Skeletal muscle satellite cell (primary cell): Measurements from ENCODE around the gene CCDC93.
A peak's percentile ranks its signal among the peaks of the same experiment; 100 is the strongest.

ENCODE experiments used
- H3K27me3 ChIP-seq: 2 replicates; pipeline ENCODE4 v1.7.0; 2013; ENCODE audit warnings: low read length; ENCODE audit not compliant: control insufficient read depth, insufficient read depth
- H3K36me3 ChIP-seq: 2 replicates; pipeline ENCODE4 v1.7.0; 2013; ENCODE audit warnings: mild to moderate bottlenecking, control low read depth, low read length; ENCODE audit not compliant: insufficient read depth
- H3K4me1 ChIP-seq: 2 replicates; pipeline ENCODE4 v1.7.0; 2013; ENCODE audit warnings: low read length; ENCODE audit not compliant: control insufficient read depth, insufficient read depth
- H3K4me2 ChIP-seq: 2 replicates; pipeline ENCODE4 v1.7.0; 2013; ENCODE audit warnings: mild to moderate bottlenecking, low read length
- H3K4me3 ChIP-seq: 2 replicates; pipeline ENCODE4 v1.7.0; 2013; ENCODE audit warnings: low read length
- H3K9ac ChIP-seq: 2 replicates; pipeline ENCODE4 v1.7.0; 2013; ENCODE audit warnings: mild to moderate bottlenecking, low read depth, low read length, moderate library complexity
- H3K9me3 ChIP-seq: replicated peaks from 2 replicates; pipeline ENCODE4 v1.7.0; 2013; ENCODE audit warnings: mild to moderate bottlenecking, control low read depth, low read length

Gene CCDC93

DNA sequence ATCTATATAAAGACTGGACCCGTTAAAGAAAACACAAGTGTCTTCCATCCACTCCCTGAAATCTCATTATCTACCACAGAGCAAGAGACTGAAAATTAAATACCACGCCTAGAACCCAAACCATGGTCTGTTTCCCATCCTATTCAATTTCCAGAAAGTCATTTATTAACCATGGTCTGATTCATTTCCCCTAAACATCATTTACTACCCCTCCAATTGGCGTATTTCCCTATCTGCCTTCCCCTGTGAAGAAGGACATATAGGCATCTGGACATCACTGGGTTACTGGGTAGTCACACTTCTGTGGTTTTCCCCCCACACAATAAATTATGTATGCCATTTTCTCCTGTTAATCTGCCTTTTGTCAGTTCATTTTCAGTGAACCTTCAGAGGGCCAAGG, 30.8 kb downstream of the CCDC93 start:
- H3K4me1 ChIP-seq, result peaks cover 34% of the 10 kb centered on the region
- no peak overlapping the region for H3K9ac ChIP-seq

DNA sequence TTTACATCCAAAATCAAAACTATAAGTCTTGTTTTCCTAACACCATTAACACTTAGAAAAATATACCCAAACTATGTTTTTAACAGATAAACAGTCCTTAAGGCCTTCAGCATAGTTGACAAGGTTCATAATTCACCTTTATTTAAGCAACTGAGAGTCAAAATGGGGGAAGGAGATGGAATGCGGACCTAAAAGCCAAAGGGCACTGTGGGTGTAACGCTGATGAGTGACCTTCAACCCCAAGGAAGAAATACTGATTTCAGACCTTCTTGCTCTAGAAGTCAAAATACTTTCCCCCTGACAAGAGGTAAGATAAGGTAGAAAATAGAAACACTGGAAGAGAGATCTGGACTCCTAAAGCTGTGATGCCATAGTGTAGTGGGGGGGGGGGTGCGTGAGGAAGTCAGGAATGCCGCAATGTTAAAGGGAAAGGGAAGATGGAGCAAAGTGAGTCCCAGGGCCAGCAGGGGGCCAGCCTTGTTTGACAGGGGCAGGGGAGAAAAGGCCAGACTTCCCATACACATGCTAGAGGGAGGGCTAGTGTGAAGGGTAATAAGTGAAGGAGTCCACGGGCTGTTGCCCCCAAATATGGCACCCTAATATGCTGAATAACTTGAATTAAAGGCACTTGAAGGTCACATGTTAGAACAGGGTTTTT, 31.4 kb downstream of the CCDC93 start:
- H3K9me3 ChIP-seq, result no peaks in the 10 kb centered on the region
- H3K4me3 ChIP-seq, result no peak overlapping the region
- no peak overlapping the region for H3K4me2 ChIP-seq
- H3K27me3 ChIP-seq, result no peaks in the 10 kb centered on the region
- no peak overlapping the region for H3K9ac ChIP-seq
- H3K4me1 ChIP-seq, result peaks cover 34% of the 10 kb centered on the region
- H3K36me3 ChIP-seq, result peaks cover 23% of the 10 kb centered on the region

More for the DNA sequence above, 30.8 kb downstream of the CCDC93 start:
- H3K36me3 ChIP-seq, result peaks cover 20% of the 10 kb centered on the region
- H3K4me2 ChIP-seq, result no peak overlapping the region
- no peaks in the 10 kb centered on the region for H3K27me3 ChIP-seq
- no peak overlapping the region for H3K4me3 ChIP-seq
- no peaks in the 10 kb centered on the region for H3K9me3 ChIP-seq

DNA sequence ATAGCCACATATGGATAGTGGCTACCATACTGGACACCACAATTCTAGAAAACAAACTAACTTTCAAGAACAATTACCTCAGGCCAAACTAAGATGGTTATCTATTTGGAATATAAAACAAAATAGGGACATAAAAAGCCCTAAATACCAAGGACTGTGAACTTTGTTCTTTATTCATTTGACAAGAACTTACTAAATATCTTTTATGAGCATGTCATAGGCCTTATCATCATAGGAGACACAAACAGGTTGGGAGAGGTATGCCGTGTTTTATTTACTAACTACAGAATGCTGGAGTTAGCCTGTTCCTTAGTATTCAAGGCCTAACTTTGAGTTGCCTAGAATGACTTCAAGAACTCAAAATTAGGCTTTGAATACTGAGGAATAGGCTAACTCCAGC, 32.1 kb downstream of the CCDC93 start:
- Histone ChIP-seq H3K9me3 (no peaks in the 10 kb centered on the region), H3K9ac (no peak overlapping the region), H3K4me2 (no peak overlapping the region), H3K27me3 (no peaks in the 10 kb centered on the region), H3K4me1 (peaks cover 34% of the 10 kb centered on the region), H3K36me3 (peaks cover 23% of the 10 kb centered on the region), H3K4me3 (no peak overlapping the region)

DNA sequence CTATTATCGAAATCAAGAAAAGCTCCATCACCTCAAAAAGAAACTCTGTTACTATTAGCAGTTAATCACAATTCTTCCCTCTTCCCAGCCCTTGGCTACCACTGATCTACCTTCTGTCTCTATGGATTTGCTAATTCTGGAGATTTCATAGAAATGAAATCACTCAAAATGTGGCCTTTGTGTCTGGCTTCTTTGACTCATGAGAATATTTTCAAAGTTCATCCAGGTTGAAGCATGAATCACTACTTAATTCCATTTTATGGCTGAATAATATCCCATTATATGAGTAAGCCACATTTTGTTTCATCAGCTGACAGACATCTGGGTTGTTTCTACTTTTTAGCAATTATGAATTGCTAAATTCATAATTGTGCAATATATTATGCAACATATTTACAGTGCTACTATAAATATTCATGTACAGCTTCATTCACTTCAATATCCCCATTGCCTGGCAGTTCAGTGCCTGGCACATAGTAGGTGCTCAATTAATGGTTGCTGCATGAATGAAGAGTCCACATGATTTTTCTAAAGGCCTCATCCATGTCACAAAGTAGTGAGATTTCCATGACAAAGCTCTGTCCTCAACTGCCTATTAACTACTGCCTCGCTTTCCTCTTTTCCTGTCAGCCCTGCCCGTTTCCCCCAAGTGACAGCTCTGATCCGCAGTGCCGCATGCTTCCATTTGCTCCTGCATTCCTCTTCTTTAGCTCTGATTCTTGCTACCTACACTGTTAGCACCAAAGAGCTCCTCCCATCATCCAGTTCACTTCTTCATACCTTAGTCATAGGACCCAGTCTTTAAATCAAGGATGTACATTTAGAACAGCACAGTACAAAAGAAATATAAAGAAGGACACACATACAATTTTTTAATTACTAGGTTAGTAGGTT, 32.8 kb downstream of the CCDC93 start:
- peaks cover 34% of the 10 kb centered on the region for H3K4me1 ChIP-seq
- H3K4me2 ChIP-seq, result peak overlapping the region; percentile 64
- H3K9me3 ChIP-seq, result no peaks in the 10 kb centered on the region
- no peak overlapping the region for H3K4me3 ChIP-seq
- H3K9ac ChIP-seq, result peak overlapping the region; percentile 77
- H3K36me3 ChIP-seq, result peaks cover 26% of the 10 kb centered on the region
- H3K27me3 ChIP-seq, result no peaks in the 10 kb centered on the region

DNA sequence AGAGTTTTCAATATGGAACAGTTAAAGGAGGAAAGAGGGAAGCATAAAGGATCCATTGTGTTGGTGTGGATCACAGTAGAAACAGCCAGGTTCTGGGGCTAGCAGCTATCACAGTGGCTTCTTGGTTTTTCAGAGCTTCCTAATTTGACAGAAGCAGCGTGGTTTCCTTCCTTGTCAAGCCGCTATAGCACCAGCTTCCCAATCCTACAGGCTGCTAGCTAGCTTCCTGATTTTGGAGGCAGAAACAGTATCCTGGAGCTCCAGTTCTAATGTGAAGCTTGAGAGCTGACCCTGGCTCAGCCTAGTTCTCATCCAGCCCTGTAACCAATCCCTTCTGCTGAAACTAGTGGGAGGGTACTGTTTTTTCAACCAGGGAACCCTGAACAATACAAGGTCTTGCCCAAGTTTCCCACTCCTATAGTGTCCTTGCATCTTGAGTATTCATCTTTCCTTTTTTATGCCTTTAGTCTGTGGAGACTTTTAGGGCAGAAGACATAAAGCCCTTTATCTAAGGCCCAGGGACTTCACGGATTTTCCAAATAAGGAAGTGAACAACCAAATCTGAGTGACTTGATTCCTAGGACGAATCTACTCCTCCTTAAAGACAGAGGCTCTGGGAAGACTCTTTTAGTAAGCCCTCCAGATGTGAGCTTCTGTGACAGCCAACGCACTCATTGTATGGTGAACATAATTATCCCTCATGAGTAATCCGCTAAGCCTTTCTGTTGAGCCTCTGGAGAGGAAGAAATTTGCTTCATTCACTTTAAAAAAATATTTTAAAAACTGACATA, 33.8 kb downstream of the CCDC93 start:
- no peaks in the 10 kb centered on the region for H3K27me3 ChIP-seq
- peak overlapping the region; percentile 77 for H3K9ac ChIP-seq
- H3K4me3 ChIP-seq, result peak overlapping the region; percentile 24
- peak overlapping the region; percentile 64 for H3K4me2 ChIP-seq
- H3K9me3 ChIP-seq, result no peaks in the 10 kb centered on the region
- peaks cover 29% of the 10 kb centered on the region for H3K36me3 ChIP-seq
- peaks cover 34% of the 10 kb centered on the region for H3K4me1 ChIP-seq

DNA sequence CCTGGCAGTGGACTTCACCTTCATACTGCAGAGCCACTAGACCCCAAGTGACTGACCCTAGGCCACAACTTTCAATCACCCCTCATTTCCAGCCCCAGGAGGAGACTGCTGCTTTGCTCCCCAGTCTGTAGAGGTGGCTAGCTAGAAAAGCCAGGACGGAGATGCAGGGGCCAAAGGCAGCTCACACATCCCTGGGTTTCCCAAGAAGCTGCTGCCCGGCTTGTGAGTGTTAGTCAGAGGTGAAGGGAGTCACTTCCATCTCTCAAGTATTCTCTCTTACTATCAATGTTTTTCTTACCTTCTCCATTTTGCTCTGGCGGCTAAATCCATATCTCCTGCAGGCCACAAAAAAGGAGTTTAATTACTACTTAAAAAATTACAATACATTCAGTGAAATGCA, 36.2 kb downstream of the CCDC93 start:
- peaks cover 44% of the 10 kb centered on the region for H3K36me3 ChIP-seq
- no peak overlapping the region for H3K9ac ChIP-seq
- no peaks in the 10 kb centered on the region for H3K27me3 ChIP-seq

DNA sequence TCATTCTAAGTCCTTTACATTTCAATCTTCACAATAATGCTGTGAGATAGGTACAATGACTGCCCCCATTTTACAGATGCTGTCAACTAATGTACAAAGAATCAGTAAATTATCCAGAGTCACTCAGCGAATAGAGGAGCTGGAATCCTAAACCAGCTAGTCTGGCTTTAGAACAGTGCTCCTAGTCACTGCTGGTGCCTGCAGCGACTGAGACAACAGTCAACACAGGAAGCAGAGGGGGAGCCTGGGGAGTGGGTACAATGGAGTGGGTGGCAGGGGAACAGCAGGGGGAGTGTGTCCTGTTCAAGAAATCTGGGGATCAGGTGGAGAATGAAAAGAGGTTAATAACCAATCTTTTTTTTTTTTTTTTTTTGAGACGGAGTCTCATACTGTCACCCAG, 37.3 kb downstream of the CCDC93 start:
- Histone ChIP-seq H3K4me3 (no peak overlapping the region), H3K27me3 (no peaks in the 10 kb centered on the region), H3K4me1 (peaks cover 31% of the 10 kb centered on the region), H3K36me3 (peaks cover 56% of the 10 kb centered on the region), H3K4me2 (no peak overlapping the region), H3K9me3 (no peaks in the 10 kb centered on the region), H3K9ac (no peak overlapping the region)

More for the DNA sequence above, 36.2 kb downstream of the CCDC93 start:
- no peaks in the 10 kb centered on the region for H3K9me3 ChIP-seq
- H3K4me3 ChIP-seq, result no peak overlapping the region
- peaks cover 34% of the 10 kb centered on the region for H3K4me1 ChIP-seq
- no peak overlapping the region for H3K4me2 ChIP-seq

DNA sequence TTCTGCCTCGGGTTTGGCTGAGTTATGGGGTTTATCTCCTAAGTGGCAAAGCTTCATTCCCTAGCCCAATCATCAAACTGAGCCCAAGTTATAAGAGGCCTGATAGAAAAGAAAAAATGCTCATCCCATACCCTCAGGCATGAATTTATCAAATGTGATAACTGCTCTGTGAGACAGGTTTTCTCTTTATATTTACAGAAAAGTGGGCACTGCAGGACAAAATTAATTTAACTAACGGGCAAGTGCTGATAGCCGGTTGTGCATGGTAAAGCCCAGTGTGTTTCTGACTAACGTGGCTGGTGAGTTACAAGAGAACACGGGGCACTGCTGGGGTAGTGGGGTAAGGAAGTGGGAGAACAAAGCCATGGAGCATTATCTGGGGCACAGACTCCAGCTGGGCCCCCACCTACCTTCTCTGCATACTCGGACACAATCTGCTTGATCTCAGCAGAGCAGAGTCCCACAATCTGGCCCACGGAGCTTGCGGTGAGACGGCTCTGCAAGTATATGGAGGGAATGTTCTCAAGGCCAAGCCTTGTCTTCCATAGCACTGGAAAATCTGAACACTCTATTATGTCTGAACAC, 40.3 kb downstream of the CCDC93 start:
- Histone ChIP-seq H3K4me2 (no peak overlapping the region), H3K9me3 (no peaks in the 10 kb centered on the region), H3K4me3 (no peak overlapping the region), H3K9ac (peak overlapping the region; percentile 9), H3K4me1 (peaks cover 5% of the 10 kb centered on the region), H3K27me3 (no peaks in the 10 kb centered on the region), H3K36me3 (peaks cover 65% of the 10 kb centered on the region)

DNA sequence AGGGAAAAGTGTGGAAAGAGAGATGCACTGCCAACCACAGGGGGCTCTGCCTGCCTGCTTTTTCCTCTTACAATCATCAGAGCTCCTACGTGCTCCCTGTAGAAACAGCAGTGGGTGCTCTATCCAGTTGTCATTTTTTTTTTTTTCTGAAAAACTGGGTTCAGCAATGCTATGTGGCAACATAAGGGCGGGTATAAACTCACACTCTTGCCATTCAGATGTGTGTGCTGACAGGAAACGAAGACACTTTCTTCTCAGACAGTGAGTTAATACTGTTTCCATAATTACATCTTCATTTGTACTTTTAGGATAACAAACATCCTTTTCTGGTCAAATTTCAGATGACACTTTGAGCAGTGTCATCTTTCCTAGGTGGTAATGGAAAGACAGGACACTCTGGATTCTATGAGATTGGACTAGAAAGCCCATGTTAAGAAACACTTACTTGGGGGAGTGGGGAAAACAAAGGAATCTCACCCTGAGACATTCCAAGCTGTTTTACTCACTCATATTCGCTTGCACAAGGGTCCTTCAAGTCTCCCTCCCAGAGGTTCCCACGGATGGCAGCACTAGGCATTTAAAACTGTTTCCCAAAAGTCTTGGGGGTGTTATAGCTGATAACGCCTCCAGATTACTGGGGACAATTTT, 41.3 kb downstream of the CCDC93 start:
- peak overlapping the region; percentile 9 for H3K9ac ChIP-seq
- H3K4me3 ChIP-seq, result no peak overlapping the region
- no peaks in the 10 kb centered on the region for H3K27me3 ChIP-seq
- H3K36me3 ChIP-seq, result peaks cover 63% of the 10 kb centered on the region
- H3K9me3 ChIP-seq, result no peaks in the 10 kb centered on the region
- no peak overlapping the region for H3K4me2 ChIP-seq
- peaks cover 4% of the 10 kb centered on the region for H3K4me1 ChIP-seq

DNA sequence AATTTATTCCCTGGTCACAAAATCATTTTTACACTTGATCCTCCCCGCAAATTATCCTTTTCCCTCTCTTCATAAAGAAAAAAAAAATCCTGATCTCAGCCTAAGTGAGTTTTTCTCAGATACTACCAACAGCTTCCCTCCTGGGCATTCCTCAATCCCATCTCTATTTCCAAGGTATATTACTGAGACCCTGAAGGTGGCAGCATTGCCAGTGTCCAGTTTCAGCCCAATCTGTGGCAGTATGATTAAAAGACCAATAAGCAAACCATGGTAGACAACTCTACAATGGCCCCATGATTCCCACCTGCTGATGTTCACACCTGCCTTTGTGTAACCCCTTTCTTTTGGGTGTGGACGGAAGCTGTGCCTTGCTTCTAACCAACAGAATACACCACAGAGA, 45.1 kb downstream of the CCDC93 start:
- no peak overlapping the region for H3K4me3 ChIP-seq
- H3K36me3 ChIP-seq, result peaks cover 43% of the 10 kb centered on the region
- no peak overlapping the region for H3K4me2 ChIP-seq
- H3K27me3 ChIP-seq, result no peaks in the 10 kb centered on the region
- peaks cover 4% of the 10 kb centered on the region for H3K4me1 ChIP-seq
- no peaks in the 10 kb centered on the region for H3K9me3 ChIP-seq
- no peak overlapping the region for H3K9ac ChIP-seq
